K562 (cell line): ENCODE results near the gene LRP1B. TPM values are rescaled to one million over a fixed set of nuclear protein-coding genes. Genes with fewer than 3 reads are reported as not detected.

Experiments
- ATAC-seq: fragments of 200-7000 bp; cut with Tn5 transposase; 3 replicates; pipeline ENCODE4 v1.9.1; 2020; ENCODE audit warnings: moderate library complexity
- BruUV-seq: library from RNA; stranded (reverse); fragments of 400-500 nt; replicated peaks from 2 replicates; lab custom pipeline; 2021; lab: Mats Ljungman, UMichigan
- CTCF ChIA-PET: fragments of 300-600 bp; formaldehyde crosslinking; extraction: SDS; loops from one replicate; lab custom pipeline; 2021; ENCODE audit warnings: low intra/inter-chr PET ratio; lab: Yijun Ruan, JAX
- POLR2A ChIA-PET: fragments of 300-600, 350-650 bp; sonication (Branson Sonifier 250); formaldehyde crosslinking; extraction: SDS; loops from one replicate; lab custom pipeline; 2021; ENCODE audit warnings: antibody characterized with exemption, inconsistent platforms; lab: Yijun Ruan, JAX
- DNase-seq, 4 experiments: peaks; one replicate each; pipeline versions ENCODE4 v3.0.0 to v3.0.0-alpha.2; 2011 to 2018; ENCODE audit warnings: low spot score in 3 of 4, mixed read lengths in 3 of 4; ENCODE audit errors: extremely low read depth in 1 of 4
- FAIRE-seq: peaks from 2 replicates; lab custom pipeline; 2011; peaks lifted over from hg19 to GRCh38; lab: Jason Lieb, UNC
- H2AFZ ChIP-seq: 2 replicates; pipeline ENCODE4 v1.6.0; 2011; ENCODE audit warnings: low read depth, low read length, control low read depth, inconsistent platforms
- H3K27ac ChIP-seq: fragments of 200-600 bp; 3 replicates; pipeline ENCODE4 v1.8.0; 2011; ENCODE audit warnings: low read depth, mild to moderate bottlenecking, control low read depth, inconsistent platforms, low read length, moderate library complexity, mixed read lengths; ENCODE audit errors: extremely low read depth
- H3K27me3 ChIP-seq, 2 experiments: fragments of 300-600 bp in 1 of 2; 2 replicates in 1 of 2; 3 replicates in 1 of 2; pipeline versions ENCODE4 v1.6.0 to v1.8.0; 2011; ENCODE audit warnings: inconsistent platforms in 2 of 2, low read length in 2 of 2, mild to moderate bottlenecking in 1 of 2, mixed read lengths in 1 of 2, moderate library complexity in 1 of 2; ENCODE audit not compliant: control insufficient read depth in 2 of 2, insufficient read depth in 2 of 2
- H3K36me3 ChIP-seq: fragments of 300-600 bp; 3 replicates; pipeline ENCODE4 v1.8.0; 2011; ENCODE audit warnings: mild to moderate bottlenecking, low read length, inconsistent platforms; ENCODE audit not compliant: control insufficient read depth, insufficient read depth
- H3K4me1 ChIP-seq, 2 experiments: fragments of 200-600 bp in 1 of 2; replicated peaks in 1 of 2; 2 replicates in 1 of 2; 3 replicates in 1 of 2; pipeline versions ENCODE4 v1.5.1 to v1.8.0; 2011; ENCODE audit warnings: inconsistent platforms in 2 of 2, low read length in 2 of 2, mild to moderate bottlenecking in 1 of 2, mixed read lengths in 1 of 2, moderate library complexity in 1 of 2; ENCODE audit not compliant: control insufficient read depth in 2 of 2, insufficient read depth in 2 of 2
- H3K4me2 ChIP-seq: 2 replicates; pipeline ENCODE4 v1.6.1; 2011; ENCODE audit warnings: low read length, control low read depth, inconsistent platforms, mixed read lengths; ENCODE audit not compliant: insufficient read depth
- H3K4me3 ChIP-seq: fragments of 200-600 bp; sonication (generic), shearing (Covaris generic); 2 replicates; pipeline ENCODE4 v1.5.1; 2016; ENCODE audit warnings: control low read depth, inconsistent platforms
- H3K79me2 ChIP-seq: fragments of 200-600 bp; 3 replicates; pipeline ENCODE4 v1.8.0; 2011; ENCODE audit warnings: low read length, inconsistent platforms; ENCODE audit not compliant: control insufficient read depth, insufficient read depth
- H3K9ac ChIP-seq, 2 experiments: 2 replicates each; pipeline versions ENCODE4 v1.6.0 to v1.6.1; 2011; ENCODE audit warnings: low read depth in 2 of 2, low read length in 2 of 2, control low read depth in 1 of 2, inconsistent platforms in 1 of 2, mild to moderate bottlenecking in 1 of 2, mixed read lengths in 1 of 2; ENCODE audit not compliant: insufficient read depth in 1 of 2
- H3K9me1 ChIP-seq: one replicate; pipeline ENCODE4 v1.6.0; 2011; ENCODE audit warnings: inconsistent platforms, mild to moderate bottlenecking, low read length, moderate library complexity; ENCODE audit not compliant: control insufficient read depth, insufficient read depth
- H3K9me3 ChIP-seq: replicated peaks from 2 replicates; pipeline ENCODE4 v1.5.1; 2011; ENCODE audit warnings: low read depth, low read length, inconsistent platforms; ENCODE audit not compliant: control insufficient read depth, insufficient read depth
- H4K20me1 ChIP-seq: replicated peaks from 2 replicates; pipeline ENCODE4 v1.6.1; 2011; ENCODE audit warnings: low read length, inconsistent platforms, mixed read lengths; ENCODE audit not compliant: control insufficient read depth, insufficient read depth
- ADNP ChIP-seq: fragments of 200-800 bp; sonication (Bioruptor generic); IDR thresholded peaks from 2 replicates; pipeline ENCODE4 v1.6.1; 2016; ENCODE audit warnings: missing genetic modification characterization, missing compliant biosample characterization
- AFF1 ChIP-seq, 2 experiments: fragments of 450-650 bp; IDR thresholded peaks; 2 replicates each; pipeline ENCODE4 v1.6.1; 2018; ENCODE audit warnings: mild to moderate bottlenecking in 2 of 2, low read depth in 1 of 2; ENCODE audit not compliant: partially characterized antibody in 2 of 2
- E2F4 ChIP-seq: sonication (generic); formaldehyde crosslinking; IDR thresholded peaks from 2 replicates; pipeline ENCODE4 v1.8.0; 2022; ENCODE audit warnings: mild to moderate bottlenecking, low read depth, missing genetic modification reagents
- GATAD2A ChIP-seq: fragments of 450-650 bp; IDR thresholded peaks from 2 replicates; pipeline ENCODE4 v1.6.1; 2017
- GMEB1 ChIP-seq: fragments of 250-450 bp; sonication (Bioruptor Pico); IDR thresholded peaks from 2 replicates; pipeline ENCODE4 v1.4.0; 2020; ENCODE audit warnings: mild to moderate bottlenecking
- MNT ChIP-seq, 2 experiments: fragments of 450-650 bp; conservative IDR thresholded peaks; 2 replicates each; pipeline ENCODE4 v1.6.1; 2017; ENCODE audit warnings: mild to moderate bottlenecking in 2 of 2, moderate library complexity in 2 of 2
- NFIX ChIP-seq: fragments of 250-450 bp; sonication (Bioruptor Pico); IDR thresholded peaks from 2 replicates; pipeline ENCODE4 v1.4.0; 2020; ENCODE audit warnings: low read depth, mild to moderate bottlenecking, moderate library complexity
- NR2F6 ChIP-seq: fragments of 450-650 bp; formaldehyde crosslinking; IDR thresholded peaks from 2 replicates; pipeline ENCODE4 v1.4.0; 2020; ENCODE audit warnings: mild to moderate bottlenecking
- PATZ1 ChIP-seq: fragments of 250-450 bp; sonication (Bioruptor Pico); IDR thresholded peaks from 2 replicates; pipeline ENCODE4 v1.5.0; 2020; ENCODE audit warnings: mild to moderate bottlenecking, borderline replicate concordance
- RBFOX2 ChIP-seq: fragments of 200-400 bp; formaldehyde crosslinking; IDR thresholded peaks from 2 replicates; pipeline ENCODE4 v1.6.1; 2017; ENCODE audit warnings: low read depth, mild to moderate bottlenecking, low read length, moderate library complexity
- TEAD1 ChIP-seq, 2 experiments: fragments of 450-650 bp in 1 of 2; sonication (generic) in 1 of 2; formaldehyde crosslinking; IDR thresholded peaks; 2 replicates each; pipeline versions ENCODE4 v1.4.0 to v1.8.0; 2020 to 2022; ENCODE audit warnings: mild to moderate bottlenecking in 2 of 2, missing genetic modification reagents in 1 of 2
- ZNF174 ChIP-seq: fragments of 250-450 bp; sonication (Bioruptor Pico); IDR thresholded peaks from 2 replicates; pipeline ENCODE4 v1.4.0; 2020; ENCODE audit warnings: mild to moderate bottlenecking
- WGBS: fragments of 100-300 bp; shearing (Covaris generic); methylation state at CpG from one replicate; pipeline ENCODE4 v1.1.6; 2016; ENCODE audit warnings: low coverage, mixed read lengths; ENCODE audit not compliant: insufficient coverage; ENCODE audit errors: missing lambda C conversion rate; 5-methylcytosine and 5-hydroxymethylcytosine counted together
- in situ Hi-C: fragments of 300-500 bp; cut with MboI; formaldehyde crosslinking; loops from 4 replicates; pipeline ENCODE4 v1.15.0; 2018; ENCODE audit warnings: inconsistent platforms, mixed read lengths
- intact Hi-C: fragments of 100-400 bp; cut with micrococcal nuclease; formaldehyde crosslinking; loops from 2 replicates; pipeline ENCODE4 v1.14.2; 2022
- polyA plus RNA-seq, 8 experiments: library from polyadenylated mRNA; depleted of rRNA in 4 of 8; stranded (reverse) in 5 of 8; unstranded in 3 of 8; fragments of >200 nt; fragmentation: Nextera tagmentation in 2 of 8; fragmentation: Illumina TruSeq in 1 of 8; extraction: Ambion mirVana in 2 of 8; extraction: Trizol in 1 of 8; gene quantifications; 2 replicates each; pipeline versions ENCODE4 v1.2.1 to v1.2.3, GENCODE V29; 2011 to 2014; ENCODE audit warnings: inconsistent platforms in 1 of 8, missing spikeins in 1 of 8
- total RNA-seq, 7 experiments: library from RNA; depleted of rRNA in 6 of 7; stranded (reverse); fragments of >200 nt in 6 of 7; fragmentation: Illumina TruSeq in 2 of 7; extraction: Trizol in 2 of 7; gene quantifications; 2 replicates each; pipeline versions ENCODE4 v1.2.1 to v1.2.3, GENCODE V29; 2011 to 2021; ENCODE audit warnings: low replicate concordance in 1 of 7

Gene LRP1B
- total and polyA plus RNA-seq, 9 of the 15 experiments (the other 6 are each of a cell fraction or from before 2014, with no cell fraction given) = not detected

- POLR2A ChIA-PET = no interaction called here
- no peak for ATAC-seq
- Histone ChIP-seq H3K4me2 (no peak overlapping the region), H3K27ac (no peak overlapping the region), H3K27me3 (no peaks in the 10 kb centered on the region), H3K79me2 (no peaks in the 10 kb centered on the region), H3K36me3 (no peaks in the 10 kb centered on the region), H3K9me3 (no peaks in the 10 kb centered on the region), H3K4me1 (no peaks in the 10 kb centered on the region), H3K9me1 (no peaks in the 10 kb centered on the region), H4K20me1 (no peaks in the 10 kb centered on the region), H3K9ac (no peak overlapping the region), H3K4me3 (no peak overlapping the region), H2AFZ (no peak overlapping the region)
- in situ Hi-C loops (no loop called here), intact Hi-C loops (no loop called here)
- 0% methylated on average over 4 of the region's 4 CpGs for WGBS
- CTCF ChIA-PET = no interaction called here
- no TSS peak for BruUV-seq
- no peak for DNase-seq
- no peak for FAIRE-seq
- TF ChIP-seq NFIX (CRISPR knock-in tag) (no peak), GATAD2A (no peak), ADNP (tag) (no peak), NR2F6 (CRISPR knock-in tag) (no peak), GMEB1 (CRISPR knock-in tag) (no peak), MNT (conservative IDR thresholded peaks at IDR 0.05) (no peak), ZNF174 (CRISPR knock-in tag) (no peak), AFF1 (IDR thresholded peaks at IDR 0.05; ENCODE audit: low read depth in 1 of 2, partially characterized antibody in 2 of 2) (no peak), TEAD1 (CRISPR knock-in tag; IDR thresholded peaks at IDR 0.05) (no peak), E2F4 (no peak), PATZ1 (CRISPR knock-in tag) (no peak), RBFOX2 (no peak)
Observed at GRCh38 chr2:140462990-140463389, 1667.8 kb downstream of the LRP1B start.
